SU-DHL-6 (cell line): Measurements from ENCODE around the gene LRP3.
"Not testable (repeated sequence)": the region's sequence is repeated elsewhere in the genome, so short reads cannot be mapped to it uniquely, and the experiment has no call there.

Experiments used
- H2AFZ ChIP-seq: fragments of 200-600 bp; sonication (generic); 2 replicates; pipeline ENCODE4 v1.6.1; 2014; ENCODE audit warnings: low read depth, mild to moderate bottlenecking, moderate library complexity, mixed read lengths, antibody characterized with exemption, low read length; ENCODE audit not compliant: severe bottlenecking
- H3F3A ChIP-seq: fragments of 200-600 bp; shearing (Covaris generic); 2 replicates; pipeline ENCODE4 v1.6.0; 2016; ENCODE audit warnings: antibody characterized with exemption, mild to moderate bottlenecking; ENCODE audit not compliant: insufficient read depth
- H3K27ac ChIP-seq: fragments of 200-600 bp; sonication (generic); 2 replicates; pipeline ENCODE4 v1.5.1; 2016; ENCODE audit warnings: low read depth, mild to moderate bottlenecking, low read length, moderate library complexity, mixed read lengths
- H3K27me3 ChIP-seq: fragments of 200-600 bp; sonication (generic), shearing (Covaris generic); 2 replicates; pipeline ENCODE4 v1.6.0; 2014; ENCODE audit warnings: mild to moderate bottlenecking, low read length
- H3K36me3 ChIP-seq: fragments of 200-600 bp; sonication (generic); 2 replicates; pipeline ENCODE4 v1.6.1; 2014; ENCODE audit warnings: mild to moderate bottlenecking, low read length, mixed read lengths
- H3K4me2 ChIP-seq: fragments of 300-600, 200-600 bp; shearing (Covaris generic), sonication (generic); 2 replicates; pipeline ENCODE4 v1.6.0; 2014; ENCODE audit warnings: low read length, low read depth, mild to moderate bottlenecking; ENCODE audit not compliant: poor library complexity, severe bottlenecking
- H3K4me3 ChIP-seq: fragments of 200-600 bp; sonication (generic); 2 replicates; pipeline ENCODE4 v1.5.1; 2014; ENCODE audit warnings: antibody characterized with exemption, low read length, mild to moderate bottlenecking, mixed read lengths; ENCODE audit not compliant: insufficient read depth, poor library complexity, severe bottlenecking
- H3K79me2 ChIP-seq: fragments of 200-600 bp; sonication (generic); 2 replicates; pipeline ENCODE4 v1.6.1; 2014; ENCODE audit warnings: mild to moderate bottlenecking, low read length, moderate library complexity; ENCODE audit not compliant: insufficient read depth
- H3K9ac ChIP-seq: fragments of 200-600 bp; sonication (generic); 2 replicates; pipeline ENCODE4 v1.7.0; 2014; ENCODE audit warnings: mild to moderate bottlenecking, low read length
- H3K9me2 ChIP-seq: fragments of 200-600 bp; sonication (generic); replicated peaks from 2 replicates; pipeline ENCODE4 v1.6.1; 2014; ENCODE audit warnings: low read length; ENCODE audit not compliant: insufficient read depth
- H3K9me3 ChIP-seq: fragments of 200-600 bp; sonication (generic); 2 replicates; pipeline ENCODE4 v1.6.1; 2014; ENCODE audit warnings: low read length, mixed read lengths; ENCODE audit not compliant: insufficient read depth
- H4K20me1 ChIP-seq: fragments of 200-600 bp; sonication (generic); 2 replicates; pipeline ENCODE4 v1.6.1; 2014; ENCODE audit warnings: low read depth, mild to moderate bottlenecking, antibody characterized with exemption, low read length, moderate library complexity, mixed read lengths
- EZH2phosphoT487 ChIP-seq: fragments of 200-600 bp; sonication (generic), shearing (Covaris generic); conservative IDR thresholded peaks from 2 replicates; pipeline ENCODE4 v1.6.1; 2018; ENCODE audit warnings: mild to moderate bottlenecking, antibody characterized with exemption, low read length, moderate library complexity, mixed read lengths
- TF ChIP-seq, protein P1 (sequence below): fragments of 200-600 bp; sonication (generic); IDR thresholded peaks from one replicate; pipeline ENCODE4 v1.5.1; 2017; ENCODE audit warnings: antibody characterized with exemption, mild to moderate bottlenecking, low read length, moderate library complexity; ENCODE audit not compliant: insufficient read depth, poor library complexity, severe bottlenecking

LRP3 gene

GRCh38 chr19:33159149-33159548 is 35.0 kb upstream of the LRP3 start:
- Histone ChIP-seq H3K79me2 (no peaks in the 10 kb centered on the region), H3K9me2 (no peaks in the 10 kb centered on the region), H3K27ac (no peak overlapping the region), H3K4me2 (no peak overlapping the region), H2AFZ (no peak overlapping the region), H3K9me3 (no peaks in the 10 kb centered on the region), H3K9ac (no peak overlapping the region), H3K27me3 (no peaks in the 10 kb centered on the region), H3K36me3 (no peaks in the 10 kb centered on the region), H3K4me3 (no peak overlapping the region), H3F3A (no peaks in the 10 kb centered on the region), H4K20me1 (no peaks in the 10 kb centered on the region)
- TF ChIP-seq, protein P1, sequence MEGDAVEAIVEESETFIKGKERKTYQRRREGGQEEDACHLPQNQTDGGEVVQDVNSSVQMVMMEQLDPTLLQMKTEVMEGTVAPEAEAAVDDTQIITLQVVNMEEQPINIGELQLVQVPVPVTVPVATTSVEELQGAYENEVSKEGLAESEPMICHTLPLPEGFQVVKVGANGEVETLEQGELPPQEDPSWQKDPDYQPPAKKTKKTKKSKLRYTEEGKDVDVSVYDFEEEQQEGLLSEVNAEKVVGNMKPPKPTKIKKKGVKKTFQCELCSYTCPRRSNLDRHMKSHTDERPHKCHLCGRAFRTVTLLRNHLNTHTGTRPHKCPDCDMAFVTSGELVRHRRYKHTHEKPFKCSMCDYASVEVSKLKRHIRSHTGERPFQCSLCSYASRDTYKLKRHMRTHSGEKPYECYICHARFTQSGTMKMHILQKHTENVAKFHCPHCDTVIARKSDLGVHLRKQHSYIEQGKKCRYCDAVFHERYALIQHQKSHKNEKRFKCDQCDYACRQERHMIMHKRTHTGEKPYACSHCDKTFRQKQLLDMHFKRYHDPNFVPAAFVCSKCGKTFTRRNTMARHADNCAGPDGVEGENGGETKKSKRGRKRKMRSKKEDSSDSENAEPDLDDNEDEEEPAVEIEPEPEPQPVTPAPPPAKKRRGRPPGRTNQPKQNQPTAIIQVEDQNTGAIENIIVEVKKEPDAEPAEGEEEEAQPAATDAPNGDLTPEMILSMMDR, result no peak
- TF ChIP-seq EZH2phosphoT487, result no peak

- Histone ChIP-seq H2AFZ (no peak overlapping the region), H3K4me3 (no peak overlapping the region), H3K27ac (no peak overlapping the region), H3K27me3 (no peaks in the 10 kb centered on the region), H4K20me1 (no peaks in the 10 kb centered on the region), H3K79me2 (no peaks in the 10 kb centered on the region), H3K4me2 (no peak overlapping the region), H3K36me3 (no peaks in the 10 kb centered on the region), H3F3A (no peaks in the 10 kb centered on the region), H3K9ac (no peak overlapping the region), H3K9me2 (no peaks in the 10 kb centered on the region), H3K9me3 (no peaks in the 10 kb centered on the region)
- no peak for TF ChIP-seq EZH2phosphoT487
- TF ChIP-seq, protein P1, result no peak
Observed at GRCh38 chr19:33159893-33160292, 34.2 kb upstream of the LRP3 start.

DNA sequence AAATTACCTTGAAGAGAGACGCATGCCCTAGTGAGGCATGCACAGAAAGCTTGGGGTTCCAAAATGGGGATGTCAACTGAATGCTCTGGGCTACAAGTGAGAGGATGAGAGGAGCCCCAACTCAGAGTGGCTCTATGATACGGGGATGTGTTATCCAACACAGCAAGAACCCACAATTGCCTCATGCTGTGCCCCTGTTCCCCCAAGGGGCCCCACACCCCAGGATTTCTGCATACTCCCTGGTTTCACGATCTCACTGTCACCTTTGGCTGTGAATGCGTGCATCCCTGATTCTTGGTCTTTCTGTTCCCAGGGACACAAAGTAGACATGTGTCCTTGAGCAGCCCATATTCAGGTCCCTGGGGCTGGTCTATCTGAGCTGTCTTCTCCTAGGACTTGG is 32.9 kb upstream of the LRP3 start:
- no peaks in the 10 kb centered on the region for H4K20me1 ChIP-seq
- no peaks in the 10 kb centered on the region for H3K27me3 ChIP-seq
- no peak for TF ChIP-seq EZH2phosphoT487
- TF ChIP-seq, protein P1, result no peak
- H3K79me2 ChIP-seq, result no peaks in the 10 kb centered on the region
- no peak overlapping the region for H3K4me3 ChIP-seq
- H3K9ac ChIP-seq, result no peak overlapping the region
- H2AFZ ChIP-seq, result no peak overlapping the region
- no peak overlapping the region for H3K4me2 ChIP-seq
- H3K27ac ChIP-seq, result no peak overlapping the region
- H3K9me3 ChIP-seq, result no peaks in the 10 kb centered on the region
- no peaks in the 10 kb centered on the region for H3F3A ChIP-seq
- H3K36me3 ChIP-seq, result no peaks in the 10 kb centered on the region
- H3K9me2 ChIP-seq, result no peaks in the 10 kb centered on the region

GRCh38 chr19:33163481-33163880 is 30.6 kb upstream of the LRP3 start:
- Histone ChIP-seq H3K4me3 (no peak overlapping the region), H3K27me3 (no peaks in the 10 kb centered on the region), H3K27ac (no peak overlapping the region), H3F3A (no peaks in the 10 kb centered on the region), H3K36me3 (no peaks in the 10 kb centered on the region), H3K9me3 (no peaks in the 10 kb centered on the region), H4K20me1 (no peaks in the 10 kb centered on the region), H3K79me2 (no peaks in the 10 kb centered on the region), H3K4me2 (no peak overlapping the region), H2AFZ (no peak overlapping the region), H3K9ac (no peak overlapping the region), H3K9me2 (no peaks in the 10 kb centered on the region)
- TF ChIP-seq, protein P1, result no peak
- TF ChIP-seq EZH2phosphoT487, result no peak

DNA sequence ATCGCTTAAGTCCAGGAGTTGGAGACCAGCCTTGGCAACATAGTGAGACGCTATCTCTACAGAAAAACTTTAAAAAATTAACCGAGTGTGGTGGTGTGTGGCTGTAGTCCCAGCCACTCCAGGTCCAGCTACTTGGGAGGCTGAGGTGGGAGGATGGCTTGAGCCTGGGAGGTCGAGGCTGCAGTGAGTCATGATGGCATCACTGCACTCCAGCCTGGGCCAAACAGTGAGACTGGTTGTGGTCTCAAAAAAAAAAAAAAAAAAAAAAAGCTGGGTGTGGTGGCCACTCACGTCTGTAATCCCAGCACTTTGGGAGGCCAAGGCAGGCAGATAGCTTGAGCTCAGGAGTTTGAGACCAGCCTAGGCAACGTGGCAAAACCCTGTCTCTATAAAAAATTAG is 28.1 kb upstream of the LRP3 start:
- not testable (repeated sequence) for H3K79me2 ChIP-seq, H3K27ac ChIP-seq, H3K27me3 ChIP-seq, H4K20me1 ChIP-seq, H3K9ac ChIP-seq, H3K9me3 ChIP-seq, H3K4me2 ChIP-seq, H2AFZ ChIP-seq, H3K4me3 ChIP-seq, H3F3A ChIP-seq, H3K36me3 ChIP-seq, H3K9me2 ChIP-seq
